GM06990 (cell line): ENCODE measurements around the gene CHD3.

Source experiments
- DNase-seq: peaks from one replicate; pipeline ENCODE4 v3.0.0-alpha.2; 2011; ENCODE audit not compliant: insufficient read length; ENCODE audit errors: extremely low read depth
- H3K27me3 ChIP-seq: replicated peaks from 2 replicates; pipeline ENCODE4 v1.6.0; 2011; ENCODE audit warnings: low read length; ENCODE audit not compliant: control insufficient read depth, insufficient read depth
- H3K36me3 ChIP-seq: 2 replicates; pipeline ENCODE4 v1.5.1; 2011; ENCODE audit warnings: low read length; ENCODE audit not compliant: control insufficient read depth, insufficient read depth
- H3K4me3 ChIP-seq: replicated peaks from 2 replicates; pipeline ENCODE4 v1.5.1; 2011; ENCODE audit warnings: low read depth, mild to moderate bottlenecking, control low read depth, low read length
- CTCF ChIP-seq: IDR thresholded peaks from 2 replicates; pipeline ENCODE4 v1.5.1; 2011; ENCODE audit warnings: low read length, control low read depth, mild to moderate bottlenecking, inconsistent platforms; ENCODE audit not compliant: insufficient read depth, poor library complexity, severe bottlenecking

CHD3 gene

GRCh38 chr17:7916385-7916682 is 27.7 kb downstream of the CHD3 start:
- no peak for TF ChIP-seq CTCF
- Histone ChIP-seq H3K27me3 (no peaks in the 10 kb centered on the region), H3K4me3 (peak overlapping the region; percentile 57), H3K36me3 (peaks cover 7% of the 10 kb centered on the region)
- no peak for DNase-seq

GRCh38 chr17:7916808-7917207 is 28.2 kb downstream of the CHD3 start:
- peaks cover 3% of the 10 kb centered on the region for H3K36me3 ChIP-seq
- no peak for TF ChIP-seq CTCF
- H3K4me3 ChIP-seq, result no peak overlapping the region
- DNase-seq, result no peak
- no peaks in the 10 kb centered on the region for H3K27me3 ChIP-seq

- TF ChIP-seq CTCF, result no peak
- Histone ChIP-seq H3K27me3 (no peaks in the 10 kb centered on the region), H3K4me3 (no peak overlapping the region), H3K36me3 (peaks cover 2% of the 10 kb centered on the region)
- DNase-seq, result no peak
Measured at GRCh38 chr17:7922269-7922844, 33.8 kb downstream of the CHD3 start.

- Histone ChIP-seq H3K36me3 (peaks cover 3% of the 10 kb centered on the region), H3K4me3 (no peak overlapping the region; the same call in 1 of the 2 replicates), H3K27me3 (no peaks in the 10 kb centered on the region)
- TF ChIP-seq CTCF, result no peak
- DNase-seq, result peak; percentile 70
Measured at GRCh38 chr17:7922845-7923628, 34.4 kb downstream of the CHD3 start.

- TF ChIP-seq CTCF, result no peak
- H3K4me3 ChIP-seq, result no peak overlapping the region
- no peak for DNase-seq
- peaks cover 3% of the 10 kb centered on the region for H3K36me3 ChIP-seq
- H3K27me3 ChIP-seq, result no peaks in the 10 kb centered on the region
Measured at GRCh38 chr17:7927596-7927995, 39.0 kb downstream of the CHD3 start.
